Measurements from ENCODE around the gene ENOX1. TPM values are rescaled to one million over a fixed set of nuclear protein-coding genes. Genes with fewer than 3 reads are reported as not detected.

ENOX1 gene
- total RNA-seq, 4 donors from 2014 or later, result 3.6 to 18.7 (median 5.7) TPM

- Histone ChIP-seq H3K4me3 (no peak overlapping the region), H3K9me3 (no peaks in the 10 kb centered on the region), H3K4me1 (no peaks in the 10 kb centered on the region), H3K27ac (no peak overlapping the region), H3K36me3 (no peaks in the 10 kb centered on the region), H3K27me3 (no peaks in the 10 kb centered on the region)
- no peak for DNase-seq
- intact Hi-C loops (cut with DNase I; ENCODE audit: low total_unique reads), result no loop called here
- TF ChIP-seq CTCF (IDR thresholded peaks at IDR 0.05) (no peak), POLR2A (IDR thresholded peaks at IDR 0.05) (no peak)
These were observed 502.6 kb downstream of the ENOX1 start for GRCh38 chr13:43284162-43284561.

- intact Hi-C loops (cut with DNase I; ENCODE audit: low total_unique reads), result no loop called here
- no peak for DNase-seq
- H3K27ac ChIP-seq, result no peak overlapping the region
- no peak overlapping the region for H3K4me3 ChIP-seq
- no peak for TF ChIP-seq POLR2A (IDR thresholded peaks at IDR 0.05)
- no peaks in the 10 kb centered on the region for H3K36me3 ChIP-seq
- H3K27me3 ChIP-seq, result no peaks in the 10 kb centered on the region
- no peaks in the 10 kb centered on the region for H3K4me1 ChIP-seq
- H3K9me3 ChIP-seq, result no peaks in the 10 kb centered on the region
These were observed 507.1 kb downstream of the ENOX1 start for GRCh38 chr13:43279696-43280095.

- intact Hi-C loops (cut with DNase I; ENCODE audit: low total_unique reads), result no loop called here
- Histone ChIP-seq H3K36me3 (no peaks in the 10 kb centered on the region), H3K4me3 (no peak overlapping the region), H3K27ac (no peak overlapping the region), H3K27me3 (no peaks in the 10 kb centered on the region), H3K9me3 (no peaks in the 10 kb centered on the region), H3K4me1 (no peaks in the 10 kb centered on the region)
- no peak for DNase-seq
- TF ChIP-seq CTCF (IDR thresholded peaks at IDR 0.05), result no peak
- TF ChIP-seq POLR2A (IDR thresholded peaks at IDR 0.05), result no peak
These were observed 508.6 kb downstream of the ENOX1 start for GRCh38 chr13:43278127-43278526.

GRCh38 chr13:43277142-43277541 is 509.6 kb downstream of the ENOX1 start:
- intact Hi-C loops (cut with DNase I; ENCODE audit: low total_unique reads), result no loop called here
- Histone ChIP-seq H3K27ac (no peak overlapping the region), H3K4me3 (no peak overlapping the region), H3K36me3 (no peaks in the 10 kb centered on the region), H3K9me3 (no peaks in the 10 kb centered on the region), H3K4me1 (no peaks in the 10 kb centered on the region), H3K27me3 (no peaks in the 10 kb centered on the region)
- TF ChIP-seq CTCF (IDR thresholded peaks at IDR 0.05) (no peak), POLR2A (IDR thresholded peaks at IDR 0.05) (no peak)
- DNase-seq, result no peak

- no peak overlapping the region for H3K4me3 ChIP-seq
- no peak for DNase-seq
- H3K27ac ChIP-seq, result no peak overlapping the region
- TF ChIP-seq POLR2A (IDR thresholded peaks at IDR 0.05) (no peak), CTCF (IDR thresholded peaks at IDR 0.05) (no peak)
- intact Hi-C loops (cut with DNase I; ENCODE audit: low total_unique reads), result no loop called here
- H3K9me3 ChIP-seq, result no peaks in the 10 kb centered on the region
- H3K36me3 ChIP-seq, result no peaks in the 10 kb centered on the region
- no peaks in the 10 kb centered on the region for H3K27me3 ChIP-seq
- no peaks in the 10 kb centered on the region for H3K4me1 ChIP-seq
These were observed 511.9 kb downstream of the ENOX1 start for GRCh38 chr13:43274881-43275280.

- no peak overlapping the region for H3K27ac ChIP-seq
- DNase-seq, result no peak
- intact Hi-C loops (cut with DNase I; ENCODE audit: low total_unique reads), result no loop called here
These were observed 513.4 kb downstream of the ENOX1 start for GRCh38 chr13:43273362-43273761.

More at GRCh38 chr13:43273362-43273761, 513.4 kb downstream of the ENOX1 start:
- no peaks in the 10 kb centered on the region for H3K36me3 ChIP-seq
- no peaks in the 10 kb centered on the region for H3K27me3 ChIP-seq
- H3K4me3 ChIP-seq, result no peak overlapping the region
- TF ChIP-seq POLR2A (IDR thresholded peaks at IDR 0.05) (no peak), CTCF (IDR thresholded peaks at IDR 0.05) (no peak)
- H3K9me3 ChIP-seq, result no peaks in the 10 kb centered on the region
- no peaks in the 10 kb centered on the region for H3K4me1 ChIP-seq
